ENCODE results near the gene CCDC78. TPM values are rescaled to one million over a fixed set of nuclear protein-coding genes. Genes with fewer than 3 reads are reported as not detected.
A peak's percentile ranks its signal among the peaks of the same experiment; 100 is the strongest.

CCDC78 gene
- total and polyA plus RNA-seq, 2 of the 13 experiments (the other 11 are each of a cell fraction or from before 2014, with no cell fraction given): 0.53 to 1.5 TPM

DNA sequence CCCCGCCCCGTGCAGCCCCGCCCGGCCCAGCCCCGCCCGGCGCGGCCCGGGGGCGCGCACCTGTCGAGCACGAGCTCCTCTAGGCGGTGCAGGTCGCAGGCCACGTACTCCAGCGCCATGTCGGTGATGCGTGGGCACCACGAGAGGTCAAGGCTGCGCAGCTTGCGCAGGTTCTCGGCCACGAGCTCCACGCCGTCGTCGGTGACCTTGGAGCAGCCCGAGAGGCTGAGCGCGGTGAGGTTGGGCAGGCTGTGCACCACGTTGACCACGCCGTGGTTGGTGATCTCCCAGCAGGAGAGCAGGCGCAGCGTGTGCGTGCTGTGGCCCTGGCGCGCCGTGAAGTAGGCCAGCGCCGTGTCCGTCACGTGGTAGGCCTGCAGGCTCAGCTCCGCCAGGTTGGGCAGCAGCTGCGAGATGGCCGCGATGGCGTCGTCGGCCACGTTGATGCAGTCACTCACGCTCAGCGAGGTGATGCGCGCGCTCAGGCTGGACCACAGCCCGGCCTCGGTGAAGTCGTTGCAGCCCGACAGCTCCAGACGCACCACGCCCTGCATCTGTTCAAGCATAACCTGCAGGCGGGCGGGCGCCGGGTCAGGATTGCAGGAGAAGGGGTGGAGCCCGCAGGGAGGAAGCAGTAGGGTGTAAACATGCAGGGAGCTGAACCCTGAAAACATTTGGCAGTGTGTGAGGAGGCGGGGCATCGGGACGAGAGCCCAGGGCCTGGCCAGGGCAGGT, 30.7 kb downstream of the CCDC78 start (continued):
- TF ChIP-seq, protein P1, sequence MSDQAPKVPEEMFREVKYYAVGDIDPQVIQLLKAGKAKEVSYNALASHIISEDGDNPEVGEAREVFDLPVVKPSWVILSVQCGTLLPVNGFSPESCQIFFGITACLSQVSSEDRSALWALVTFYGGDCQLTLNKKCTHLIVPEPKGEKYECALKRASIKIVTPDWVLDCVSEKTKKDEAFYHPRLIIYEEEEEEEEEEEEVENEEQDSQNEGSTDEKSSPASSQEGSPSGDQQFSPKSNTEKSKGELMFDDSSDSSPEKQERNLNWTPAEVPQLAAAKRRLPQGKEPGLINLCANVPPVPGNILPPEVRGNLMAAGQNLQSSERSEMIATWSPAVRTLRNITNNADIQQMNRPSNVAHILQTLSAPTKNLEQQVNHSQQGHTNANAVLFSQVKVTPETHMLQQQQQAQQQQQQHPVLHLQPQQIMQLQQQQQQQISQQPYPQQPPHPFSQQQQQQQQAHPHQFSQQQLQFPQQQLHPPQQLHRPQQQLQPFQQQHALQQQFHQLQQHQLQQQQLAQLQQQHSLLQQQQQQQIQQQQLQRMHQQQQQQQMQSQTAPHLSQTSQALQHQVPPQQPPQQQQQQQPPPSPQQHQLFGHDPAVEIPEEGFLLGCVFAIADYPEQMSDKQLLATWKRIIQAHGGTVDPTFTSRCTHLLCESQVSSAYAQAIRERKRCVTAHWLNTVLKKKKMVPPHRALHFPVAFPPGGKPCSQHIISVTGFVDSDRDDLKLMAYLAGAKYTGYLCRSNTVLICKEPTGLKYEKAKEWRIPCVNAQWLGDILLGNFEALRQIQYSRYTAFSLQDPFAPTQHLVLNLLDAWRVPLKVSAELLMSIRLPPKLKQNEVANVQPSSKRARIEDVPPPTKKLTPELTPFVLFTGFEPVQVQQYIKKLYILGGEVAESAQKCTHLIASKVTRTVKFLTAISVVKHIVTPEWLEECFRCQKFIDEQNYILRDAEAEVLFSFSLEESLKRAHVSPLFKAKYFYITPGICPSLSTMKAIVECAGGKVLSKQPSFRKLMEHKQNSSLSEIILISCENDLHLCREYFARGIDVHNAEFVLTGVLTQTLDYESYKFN (CRISPR knock-in tag; conservative IDR thresholded peaks at IDR 0.05): no peak; the same call in 1 of the 2 replicates
- TF ChIP-seq ZNF737 (CRISPR knock-in tag; IDR thresholded peaks at IDR 0.05; ENCODE audit: borderline replicate concordance) (no peak; the same call in 1 of the 2 replicates), ZSCAN21 (CRISPR knock-in tag; IDR thresholded peaks at IDR 0.05; ENCODE audit: borderline replicate concordance) (peak; percentile 90), ZFP1 (CRISPR knock-in tag; IDR thresholded peaks at IDR 0.05) (no peak), ZNF121 (CRISPR knock-in tag; IDR thresholded peaks at IDR 0.05) (no peak), NR2F2 (IDR thresholded peaks at IDR 0.05; ENCODE audit: borderline replicate concordance, low read depth) (no peak), ZBTB7B (CRISPR knock-in tag; IDR thresholded peaks at IDR 0.05) (no peak), KDM5A (IDR thresholded peaks at IDR 0.05; ENCODE audit: borderline replicate concordance, low read length) (no peak), PAX8 (CRISPR knock-in tag; IDR thresholded peaks at IDR 0.05; ENCODE audit: borderline replicate concordance) (no peak)
- TF ChIP-seq, protein P2, sequence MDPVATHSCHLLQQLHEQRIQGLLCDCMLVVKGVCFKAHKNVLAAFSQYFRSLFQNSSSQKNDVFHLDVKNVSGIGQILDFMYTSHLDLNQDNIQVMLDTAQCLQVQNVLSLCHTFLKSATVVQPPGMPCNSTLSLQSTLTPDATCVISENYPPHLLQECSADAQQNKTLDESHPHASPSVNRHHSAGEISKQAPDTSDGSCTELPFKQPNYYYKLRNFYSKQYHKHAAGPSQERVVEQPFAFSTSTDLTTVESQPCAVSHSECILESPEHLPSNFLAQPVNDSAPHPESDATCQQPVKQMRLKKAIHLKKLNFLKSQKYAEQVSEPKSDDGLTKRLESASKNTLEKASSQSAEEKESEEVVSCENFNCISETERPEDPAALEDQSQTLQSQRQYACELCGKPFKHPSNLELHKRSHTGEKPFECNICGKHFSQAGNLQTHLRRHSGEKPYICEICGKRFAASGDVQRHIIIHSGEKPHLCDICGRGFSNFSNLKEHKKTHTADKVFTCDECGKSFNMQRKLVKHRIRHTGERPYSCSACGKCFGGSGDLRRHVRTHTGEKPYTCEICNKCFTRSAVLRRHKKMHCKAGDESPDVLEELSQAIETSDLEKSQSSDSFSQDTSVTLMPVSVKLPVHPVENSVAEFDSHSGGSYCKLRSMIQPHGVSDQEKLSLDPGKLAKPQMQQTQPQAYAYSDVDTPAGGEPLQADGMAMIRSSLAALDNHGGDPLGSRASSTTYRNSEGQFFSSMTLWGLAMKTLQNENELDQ (CRISPR knock-in tag; IDR thresholded peaks at IDR 0.05; ENCODE audit: borderline replicate concordance): no peak
- TF ChIP-seq, protein P3, sequence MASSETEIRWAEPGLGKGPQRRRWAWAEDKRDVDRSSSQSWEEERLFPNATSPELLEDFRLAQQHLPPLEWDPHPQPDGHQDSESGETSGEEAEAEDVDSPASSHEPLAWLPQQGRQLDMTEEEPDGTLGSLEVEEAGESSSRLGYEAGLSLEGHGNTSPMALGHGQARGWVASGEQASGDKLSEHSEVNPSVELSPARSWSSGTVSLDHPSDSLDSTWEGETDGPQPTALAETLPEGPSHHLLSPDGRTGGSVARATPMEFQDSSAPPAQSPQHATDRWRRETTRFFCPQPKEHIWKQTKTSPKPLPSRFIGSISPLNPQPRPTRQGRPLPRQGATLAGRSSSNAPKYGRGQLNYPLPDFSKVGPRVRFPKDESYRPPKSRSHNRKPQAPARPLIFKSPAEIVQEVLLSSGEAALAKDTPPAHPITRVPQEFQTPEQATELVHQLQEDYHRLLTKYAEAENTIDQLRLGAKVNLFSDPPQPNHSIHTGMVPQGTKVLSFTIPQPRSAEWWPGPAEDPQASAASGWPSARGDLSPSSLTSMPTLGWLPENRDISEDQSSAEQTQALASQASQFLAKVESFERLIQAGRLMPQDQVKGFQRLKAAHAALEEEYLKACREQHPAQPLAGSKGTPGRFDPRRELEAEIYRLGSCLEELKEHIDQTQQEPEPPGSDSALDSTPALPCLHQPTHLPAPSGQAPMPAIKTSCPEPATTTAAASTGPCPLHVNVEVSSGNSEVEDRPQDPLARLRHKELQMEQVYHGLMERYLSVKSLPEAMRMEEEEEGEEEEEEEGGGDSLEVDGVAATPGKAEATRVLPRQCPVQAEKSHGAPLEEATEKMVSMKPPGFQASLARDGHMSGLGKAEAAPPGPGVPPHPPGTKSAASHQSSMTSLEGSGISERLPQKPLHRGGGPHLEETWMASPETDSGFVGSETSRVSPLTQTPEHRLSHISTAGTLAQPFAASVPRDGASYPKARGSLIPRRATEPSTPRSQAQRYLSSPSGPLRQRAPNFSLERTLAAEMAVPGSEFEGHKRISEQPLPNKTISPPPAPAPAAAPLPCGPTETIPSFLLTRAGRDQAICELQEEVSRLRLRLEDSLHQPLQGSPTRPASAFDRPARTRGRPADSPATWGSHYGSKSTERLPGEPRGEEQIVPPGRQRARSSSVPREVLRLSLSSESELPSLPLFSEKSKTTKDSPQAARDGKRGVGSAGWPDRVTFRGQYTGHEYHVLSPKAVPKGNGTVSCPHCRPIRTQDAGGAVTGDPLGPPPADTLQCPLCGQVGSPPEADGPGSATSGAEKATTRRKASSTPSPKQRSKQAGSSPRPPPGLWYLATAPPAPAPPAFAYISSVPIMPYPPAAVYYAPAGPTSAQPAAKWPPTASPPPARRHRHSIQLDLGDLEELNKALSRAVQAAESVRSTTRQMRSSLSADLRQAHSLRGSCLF (CRISPR knock-in tag; IDR thresholded peaks at IDR 0.05; ENCODE audit: borderline replicate concordance): no peak
- TF ChIP-seq, protein P4, sequence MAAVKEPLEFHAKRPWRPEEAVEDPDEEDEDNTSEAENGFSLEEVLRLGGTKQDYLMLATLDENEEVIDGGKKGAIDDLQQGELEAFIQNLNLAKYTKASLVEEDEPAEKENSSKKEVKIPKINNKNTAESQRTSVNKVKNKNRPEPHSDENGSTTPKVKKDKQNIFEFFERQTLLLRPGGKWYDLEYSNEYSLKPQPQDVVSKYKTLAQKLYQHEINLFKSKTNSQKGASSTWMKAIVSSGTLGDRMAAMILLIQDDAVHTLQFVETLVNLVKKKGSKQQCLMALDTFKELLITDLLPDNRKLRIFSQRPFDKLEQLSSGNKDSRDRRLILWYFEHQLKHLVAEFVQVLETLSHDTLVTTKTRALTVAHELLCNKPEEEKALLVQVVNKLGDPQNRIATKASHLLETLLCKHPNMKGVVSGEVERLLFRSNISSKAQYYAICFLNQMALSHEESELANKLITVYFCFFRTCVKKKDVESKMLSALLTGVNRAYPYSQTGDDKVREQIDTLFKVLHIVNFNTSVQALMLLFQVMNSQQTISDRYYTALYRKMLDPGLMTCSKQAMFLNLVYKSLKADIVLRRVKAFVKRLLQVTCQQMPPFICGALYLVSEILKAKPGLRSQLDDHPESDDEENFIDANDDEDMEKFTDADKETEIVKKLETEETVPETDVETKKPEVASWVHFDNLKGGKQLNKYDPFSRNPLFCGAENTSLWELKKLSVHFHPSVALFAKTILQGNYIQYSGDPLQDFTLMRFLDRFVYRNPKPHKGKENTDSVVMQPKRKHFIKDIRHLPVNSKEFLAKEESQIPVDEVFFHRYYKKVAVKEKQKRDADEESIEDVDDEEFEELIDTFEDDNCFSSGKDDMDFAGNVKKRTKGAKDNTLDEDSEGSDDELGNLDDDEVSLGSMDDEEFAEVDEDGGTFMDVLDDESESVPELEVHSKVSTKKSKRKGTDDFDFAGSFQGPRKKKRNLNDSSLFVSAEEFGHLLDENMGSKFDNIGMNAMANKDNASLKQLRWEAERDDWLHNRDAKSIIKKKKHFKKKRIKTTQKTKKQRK (IDR thresholded peaks at IDR 0.05; ENCODE audit: low read length): no peak
- TF ChIP-seq, protein P5, sequence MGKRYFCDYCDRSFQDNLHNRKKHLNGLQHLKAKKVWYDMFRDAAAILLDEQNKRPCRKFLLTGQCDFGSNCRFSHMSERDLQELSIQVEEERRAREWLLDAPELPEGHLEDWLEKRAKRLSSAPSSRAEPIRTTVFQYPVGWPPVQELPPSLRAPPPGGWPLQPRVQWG (CRISPR knock-in tag; IDR thresholded peaks at IDR 0.05; ENCODE audit: borderline replicate concordance, low read depth): no peak
